ENCODE data around the gene SPATA20. TPM values are rescaled to one million over a fixed set of nuclear protein-coding genes. Genes with fewer than 3 reads are reported as not detected.

The SPATA20 gene
- total and polyA plus RNA-seq, 2 of the 13 experiments (the other 11 are each of a cell fraction or from before 2014, with no cell fraction given): 36.1 to 64.8 TPM

DNA sequence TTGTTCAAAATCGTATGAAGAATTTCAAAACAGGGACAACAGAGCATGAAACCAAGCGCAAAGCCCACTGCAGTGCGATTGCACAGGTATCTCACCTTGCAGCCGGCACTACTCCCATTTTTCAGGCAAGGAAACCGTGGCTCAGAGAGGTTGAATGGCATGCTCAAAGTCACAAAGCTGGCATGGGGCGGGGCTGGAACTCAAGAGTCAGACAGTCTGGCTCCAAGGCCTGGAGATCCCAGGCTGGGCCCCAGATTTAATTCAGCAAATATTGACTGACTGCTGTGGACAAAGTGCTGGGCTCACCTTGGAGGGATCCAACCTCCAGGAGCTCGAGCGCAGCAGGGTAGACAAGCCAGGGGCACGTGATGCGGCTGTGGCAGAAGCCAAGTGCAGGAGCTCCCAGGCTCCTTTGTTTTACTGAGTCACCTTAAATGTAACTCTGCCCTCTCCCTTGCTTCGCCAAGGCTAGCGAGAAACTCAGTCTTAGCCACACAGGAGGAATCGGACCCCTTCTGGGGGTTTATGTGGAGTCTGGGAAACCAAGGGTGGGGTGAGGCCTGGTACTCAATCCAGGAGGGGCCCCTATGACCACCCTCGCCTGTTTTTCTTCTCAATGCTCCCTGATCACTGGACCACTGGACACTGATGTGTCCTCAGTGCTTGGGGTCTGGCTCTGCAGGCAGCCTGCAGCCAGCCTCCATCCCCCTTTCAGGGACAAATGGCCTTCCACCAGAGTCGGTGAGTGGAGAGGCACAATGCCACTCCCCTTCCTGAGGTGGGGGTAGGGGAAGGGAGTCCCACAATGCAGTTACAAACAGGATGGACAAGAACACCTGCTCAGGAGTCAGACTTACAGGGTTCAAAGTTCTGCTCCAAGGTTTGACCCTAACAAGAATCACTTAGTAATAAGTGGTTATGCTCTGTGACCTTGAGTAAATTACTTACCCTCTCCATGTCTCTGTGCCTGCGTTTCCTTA, 3.9 kb upstream of the SPATA20 start (continued):
- no peak for TF ChIP-seq BRCA1 (CRISPR knock-in tag; IDR thresholded peaks at IDR 0.05)
- no peak for TF ChIP-seq ZNF530 (CRISPR knock-in tag; IDR thresholded peaks at IDR 0.05; ENCODE audit: low read depth)
- TF ChIP-seq ZBTB21 (CRISPR knock-in tag; IDR thresholded peaks at IDR 0.05): no peak; the same call in 1 of the 2 replicates
- peak; percentile 50; the same call in 1 of the 2 replicates for TF ChIP-seq ZNF205 (CRISPR knock-in tag; IDR thresholded peaks at IDR 0.05)
- peak; percentile 97 for TF ChIP-seq PITX1 (CRISPR knock-in tag; IDR thresholded peaks at IDR 0.05)
- TF ChIP-seq ZNF337 (CRISPR knock-in tag; IDR thresholded peaks at IDR 0.05; ENCODE audit: borderline replicate concordance, low read depth): peak; percentile 51; the same call in 1 of the 2 replicates
- TF ChIP-seq POLR2AphosphoS2 (IDR thresholded peaks at IDR 0.05; ENCODE audit: low read depth, low read length): no peak
- no peak for TF ChIP-seq TBP (CRISPR knock-in tag; IDR thresholded peaks at IDR 0.05)
- TF ChIP-seq HDAC6 (IDR thresholded peaks at IDR 0.05; ENCODE audit: low read depth, low read length): no peak
- no peak for TF ChIP-seq CCAR2 (optimal IDR thresholded peaks at IDR 0.05; ENCODE audit: low read depth, low read length)
- no peak for TF ChIP-seq SMARCE1 (IDR thresholded peaks at IDR 0.05; ENCODE audit: borderline replicate concordance)
- peak; percentile 54; the same call in 1 of the 2 replicates for TF ChIP-seq ZNF317 (CRISPR knock-in tag; IDR thresholded peaks at IDR 0.05)
- peak; percentile 84 for TF ChIP-seq THRA (CRISPR knock-in tag; IDR thresholded peaks at IDR 0.05; ENCODE audit: borderline replicate concordance)
- 0 out of 2 replicates have a peak, but pooled peaks have one; percentile 54 for TF ChIP-seq ZNF879 (CRISPR knock-in tag; IDR thresholded peaks at IDR 0.05)
- no peak for TF ChIP-seq FLYWCH1 (CRISPR knock-in tag; IDR thresholded peaks at IDR 0.05)
- no peak for TF ChIP-seq ZSCAN21 (CRISPR knock-in tag; IDR thresholded peaks at IDR 0.05; ENCODE audit: borderline replicate concordance)
- no peak for TF ChIP-seq SYNCRIP (IDR thresholded peaks at IDR 0.05; ENCODE audit: insufficient read depth, low read depth, low read length)
- TF ChIP-seq HOXA3 (CRISPR knock-in tag; IDR thresholded peaks at IDR 0.05): peak; percentile 89
- TF ChIP-seq ZNF234 (CRISPR knock-in tag; conservative IDR thresholded peaks at IDR 0.05): no peak
- no peak for TF ChIP-seq TCF7L2 (IDR thresholded peaks at IDR 0.05; ENCODE audit: low read depth, low read length)
- TF ChIP-seq NR2C2 (CRISPR knock-in tag; IDR thresholded peaks at IDR 0.05; ENCODE audit: borderline replicate concordance): no peak; the same call in 1 of the 2 replicates
- TF ChIP-seq ZNF670 (CRISPR knock-in tag; IDR thresholded peaks at IDR 0.05; ENCODE audit: borderline replicate concordance): no peak
- TF ChIP-seq MAFF (IDR thresholded peaks at IDR 0.05; ENCODE audit: low read depth, low read length): no peak
- no peak for TF ChIP-seq ZNF329 (CRISPR knock-in tag; IDR thresholded peaks at IDR 0.05; ENCODE audit: low read depth)
- peak; percentile 93 for TF ChIP-seq HDAC2 (CRISPR knock-in tag; IDR thresholded peaks at IDR 0.05)
- TF ChIP-seq TAF15 (IDR thresholded peaks at IDR 0.05; ENCODE audit: low read depth, low read length, poor library complexity, severe bottlenecking): no peak
- TF ChIP-seq HMGA1 (CRISPR knock-in tag; conservative IDR thresholded peaks at IDR 0.05): no peak
- peak; percentile 97 for TF ChIP-seq PHF21A (CRISPR knock-in tag; IDR thresholded peaks at IDR 0.05)
- peak; percentile 72 for TF ChIP-seq SSRP1 (CRISPR knock-in tag; IDR thresholded peaks at IDR 0.05)
- no peak for TF ChIP-seq JUNB (CRISPR knock-in tag; IDR thresholded peaks at IDR 0.05; ENCODE audit: borderline replicate concordance)
- peak; percentile 68; the same call in 1 of the 2 replicates for TF ChIP-seq REPIN1 (CRISPR knock-in tag; IDR thresholded peaks at IDR 0.05; ENCODE audit: borderline replicate concordance, low read depth)

Measured in HepG2 (cell line).